GM23338 (cell line): Measurements from ENCODE around the gene TMPRSS3. TPM values are rescaled to one million over a fixed set of nuclear protein-coding genes. Genes with fewer than 3 reads are reported as not detected.

ENCODE experiments used
- ATAC-seq: fragments of 200-7000 bp; cut with Tn5 transposase; 3 replicates; pipeline ENCODE4 v1.9.1; 2020
- DNase-seq: peaks from one replicate; pipeline ENCODE4 v3.0.0-alpha.2; 2015; ENCODE audit warnings: low spot score
- H2AFZ ChIP-seq: fragments of 200-600 bp; sonication (generic); 2 replicates; pipeline ENCODE4 v1.8.0; 2016; ENCODE audit warnings: antibody characterized with exemption, mild to moderate bottlenecking, moderate library complexity
- H3F3A ChIP-seq: fragments of 200-600 bp; sonication (generic); replicated peaks from 2 replicates; pipeline ENCODE4 v1.8.0; 2017; ENCODE audit warnings: antibody characterized with exemption, mixed run types, low read depth
- H3K27ac ChIP-seq: fragments of 200-600 bp; sonication (generic); 2 replicates; pipeline ENCODE4 v1.6.1; 2016; ENCODE audit warnings: low read depth
- H3K27me3 ChIP-seq: fragments of 200-600 bp; sonication (generic); 2 replicates; pipeline ENCODE4 v1.8.0; 2016; ENCODE audit warnings: mild to moderate bottlenecking, mixed run types, moderate library complexity; ENCODE audit not compliant: insufficient read depth
- H3K36me3 ChIP-seq: fragments of 200-600 bp; sonication (generic); 2 replicates; pipeline ENCODE4 v1.8.0; 2016; ENCODE audit warnings: mild to moderate bottlenecking; ENCODE audit not compliant: insufficient read depth
- H3K4me1 ChIP-seq: fragments of 200-600 bp; sonication (generic); 2 replicates; pipeline ENCODE4 v1.8.0; 2016; ENCODE audit warnings: mild to moderate bottlenecking, moderate library complexity; ENCODE audit not compliant: insufficient read depth
- H3K4me2 ChIP-seq: fragments of 200-600 bp; sonication (generic); 2 replicates; pipeline ENCODE4 v1.7.1; 2017; ENCODE audit warnings: mixed run types
- H3K4me3 ChIP-seq: fragments of 200-600 bp; sonication (generic); 2 replicates; pipeline ENCODE4 v1.6.1; 2016; ENCODE audit warnings: mixed run types
- H3K79me2 ChIP-seq: fragments of 200-600 bp; sonication (generic); replicated peaks from 2 replicates; pipeline ENCODE4 v1.8.0; 2017; ENCODE audit warnings: mild to moderate bottlenecking; ENCODE audit not compliant: insufficient read depth
- H3K9me2 ChIP-seq: fragments of 200-600 bp; sonication (generic); 2 replicates; pipeline ENCODE4 v1.8.0; 2017; ENCODE audit not compliant: insufficient read depth
- H4K20me1 ChIP-seq: fragments of 200-600 bp; sonication (generic); replicated peaks from 2 replicates; pipeline ENCODE4 v1.8.0; 2017; ENCODE audit warnings: mild to moderate bottlenecking; ENCODE audit not compliant: insufficient read depth
- H3K27ac Mint-ChIP-seq: 2 replicates; pipeline ENCODE4 v1.8.0; 2020; ENCODE audit warnings: inconsistent platforms, mild to moderate bottlenecking, moderate library complexity, mixed read lengths
- H3K27me3 Mint-ChIP-seq: 3 replicates; pipeline ENCODE4 v1.8.0; 2022; ENCODE audit warnings: low read depth, mild to moderate bottlenecking, moderate library complexity, mixed read lengths, inconsistent platforms; ENCODE audit not compliant: insufficient read depth, poor library complexity
- H3K36me3 Mint-ChIP-seq: 3 replicates; pipeline ENCODE4 v1.8.0; 2021; ENCODE audit warnings: low read depth, mild to moderate bottlenecking, inconsistent platforms, moderate library complexity, mixed read lengths
- H3K4me1 Mint-ChIP-seq: 3 replicates; pipeline ENCODE4 v1.8.0; 2020; ENCODE audit warnings: mild to moderate bottlenecking, inconsistent platforms, mixed read lengths
- H3K4me3 Mint-ChIP-seq: 3 replicates; pipeline ENCODE4 v1.8.0; 2021; ENCODE audit warnings: moderate library complexity, mild to moderate bottlenecking, inconsistent platforms, mixed read lengths
- H3K9me3 Mint-ChIP-seq: 3 replicates; pipeline ENCODE4 v1.8.0; 2020; ENCODE audit warnings: moderate library complexity, mild to moderate bottlenecking, inconsistent platforms, mixed read lengths
- CREB1 ChIP-seq: fragments of 250-450 bp; sonication (Bioruptor Pico); IDR thresholded peaks from 2 replicates; pipeline ENCODE4 v1.5.0; 2020; ENCODE audit warnings: low read depth, mild to moderate bottlenecking, moderate library complexity
- EZH2 ChIP-seq: fragments of 200-600 bp; sonication (generic); IDR thresholded peaks from one replicate; pipeline ENCODE4 v1.8.0; 2017; ENCODE audit warnings: antibody characterized with exemption, mild to moderate bottlenecking, low read depth; ENCODE audit not compliant: unreplicated experiment
- NANOG ChIP-seq: IDR thresholded peaks from 2 replicates; pipeline ENCODE4 v1.6.1; 2016; ENCODE audit warnings: antibody characterized with exemption, borderline replicate concordance
- ZNF114 ChIP-seq: fragments of 250-450 bp; sonication (Bioruptor Pico); IDR thresholded peaks from 2 replicates; pipeline ENCODE4 v1.5.0; 2020; ENCODE audit warnings: mild to moderate bottlenecking, moderate library complexity
- polyA plus RNA-seq: library from polyadenylated mRNA; unstranded; fragments of >200 nt; fragmentation: Nextera tagmentation; extraction: Ambion mirVana; gene quantifications from 2 replicates; pipeline ENCODE4 v1.2.1, GENCODE V29; 2016
- total RNA-seq: library from RNA; depleted of rRNA; stranded (reverse); fragments of >200 nt; shearing (Covaris generic); gene quantifications from 2 replicates; pipeline ENCODE4 v1.2.3, GENCODE V29; 2014
- TF ChIP-seq, protein P1 (sequence below), 2 experiments: fragments of 200-600 bp in 1 of 2; sonication (generic) in 1 of 2; conservative IDR thresholded peaks; 2 replicates each; pipeline versions ENCODE4 v1.5.1 to v1.6.1; 2016 to 2017; ENCODE audit warnings: antibody characterized with exemption in 2 of 2, low read depth in 2 of 2, mild to moderate bottlenecking in 2 of 2, moderate library complexity in 1 of 2
- TF ChIP-seq, protein P2 (sequence below): fragments of 250-450 bp; sonication (Bioruptor Pico); IDR thresholded peaks from 2 replicates; pipeline ENCODE4 v1.5.0; 2020; ENCODE audit warnings: mild to moderate bottlenecking, moderate library complexity

TMPRSS3 gene
- total and polyA plus RNA-seq, 2 experiments from 2014 or later = 0.17 TPM; not detected in 1

DNA sequence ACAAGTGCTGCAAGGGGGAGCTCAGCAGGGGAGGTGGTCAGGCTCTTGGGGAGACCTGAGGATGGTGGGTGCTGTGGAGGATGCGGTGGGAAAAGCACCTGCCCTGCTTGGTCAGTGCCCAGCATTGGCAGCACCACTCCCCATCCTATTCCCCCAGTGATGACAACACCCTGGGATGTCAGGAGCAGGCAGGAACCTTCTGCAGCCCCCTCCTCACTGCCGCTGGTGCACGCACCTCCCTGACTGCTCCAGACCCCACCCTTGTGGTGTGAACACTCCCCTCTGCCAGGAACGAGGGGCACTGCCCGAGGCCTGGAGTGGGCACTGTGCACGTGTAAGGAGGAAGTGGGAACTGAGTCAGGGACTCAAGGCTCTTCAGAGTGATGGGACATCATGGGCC is 12.5 kb downstream of the TMPRSS3 start (continued):
- no peak for TF ChIP-seq EZH2
- TF ChIP-seq, protein P1, sequence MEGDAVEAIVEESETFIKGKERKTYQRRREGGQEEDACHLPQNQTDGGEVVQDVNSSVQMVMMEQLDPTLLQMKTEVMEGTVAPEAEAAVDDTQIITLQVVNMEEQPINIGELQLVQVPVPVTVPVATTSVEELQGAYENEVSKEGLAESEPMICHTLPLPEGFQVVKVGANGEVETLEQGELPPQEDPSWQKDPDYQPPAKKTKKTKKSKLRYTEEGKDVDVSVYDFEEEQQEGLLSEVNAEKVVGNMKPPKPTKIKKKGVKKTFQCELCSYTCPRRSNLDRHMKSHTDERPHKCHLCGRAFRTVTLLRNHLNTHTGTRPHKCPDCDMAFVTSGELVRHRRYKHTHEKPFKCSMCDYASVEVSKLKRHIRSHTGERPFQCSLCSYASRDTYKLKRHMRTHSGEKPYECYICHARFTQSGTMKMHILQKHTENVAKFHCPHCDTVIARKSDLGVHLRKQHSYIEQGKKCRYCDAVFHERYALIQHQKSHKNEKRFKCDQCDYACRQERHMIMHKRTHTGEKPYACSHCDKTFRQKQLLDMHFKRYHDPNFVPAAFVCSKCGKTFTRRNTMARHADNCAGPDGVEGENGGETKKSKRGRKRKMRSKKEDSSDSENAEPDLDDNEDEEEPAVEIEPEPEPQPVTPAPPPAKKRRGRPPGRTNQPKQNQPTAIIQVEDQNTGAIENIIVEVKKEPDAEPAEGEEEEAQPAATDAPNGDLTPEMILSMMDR (conservative IDR thresholded peaks at IDR 0.05; ENCODE audit: low read depth in 2 of 2) = no peak

DNA sequence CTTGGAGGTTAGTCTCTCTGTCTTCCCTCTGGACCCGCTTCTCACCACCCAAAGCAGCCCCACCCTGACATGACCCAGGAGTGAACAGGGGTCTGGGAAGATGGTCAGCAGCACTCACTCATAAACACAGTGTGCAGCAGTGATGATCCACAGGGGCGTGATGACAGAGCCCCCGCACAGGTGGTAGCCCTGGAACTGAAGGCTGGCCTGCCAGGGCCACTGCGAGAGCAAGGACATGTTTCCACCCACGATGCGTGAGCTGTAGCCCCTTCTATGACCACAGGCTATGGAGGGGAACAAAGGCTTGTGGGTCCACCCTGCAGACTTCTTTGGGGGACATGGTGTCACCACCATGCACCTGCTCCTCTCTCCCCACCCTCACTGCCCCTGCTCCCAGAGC is 12.9 kb downstream of the TMPRSS3 start:
- Histone ChIP-seq H3K27ac (no peak overlapping the region), H3K4me1 (no peaks in the 10 kb centered on the region), H3K36me3 (no peaks in the 10 kb centered on the region), H3K27me3 (no peaks in the 10 kb centered on the region), H3F3A (no peaks in the 10 kb centered on the region), H3K4me3 (no peak overlapping the region), H3K9me2 (no peaks in the 10 kb centered on the region), H4K20me1 (no peaks in the 10 kb centered on the region), H3K4me2 (no peak overlapping the region), H2AFZ (no peak overlapping the region), H3K79me2 (no peaks in the 10 kb centered on the region)
- ATAC-seq (no peak), DNase-seq (no peak)
- H3K9me3 Mint-ChIP-seq = peaks cover 20% of the 10 kb centered on the region
- peaks cover 15% of the 10 kb centered on the region for H3K4me1 Mint-ChIP-seq
- TF ChIP-seq EZH2 (no peak), ZNF114 (no peak), CREB1 (CRISPR knock-in tag) (no peak), NANOG (no peak)
- TF ChIP-seq, protein P1 (conservative IDR thresholded peaks at IDR 0.05; ENCODE audit: low read depth in 2 of 2) = no peak
- TF ChIP-seq, protein P2, sequence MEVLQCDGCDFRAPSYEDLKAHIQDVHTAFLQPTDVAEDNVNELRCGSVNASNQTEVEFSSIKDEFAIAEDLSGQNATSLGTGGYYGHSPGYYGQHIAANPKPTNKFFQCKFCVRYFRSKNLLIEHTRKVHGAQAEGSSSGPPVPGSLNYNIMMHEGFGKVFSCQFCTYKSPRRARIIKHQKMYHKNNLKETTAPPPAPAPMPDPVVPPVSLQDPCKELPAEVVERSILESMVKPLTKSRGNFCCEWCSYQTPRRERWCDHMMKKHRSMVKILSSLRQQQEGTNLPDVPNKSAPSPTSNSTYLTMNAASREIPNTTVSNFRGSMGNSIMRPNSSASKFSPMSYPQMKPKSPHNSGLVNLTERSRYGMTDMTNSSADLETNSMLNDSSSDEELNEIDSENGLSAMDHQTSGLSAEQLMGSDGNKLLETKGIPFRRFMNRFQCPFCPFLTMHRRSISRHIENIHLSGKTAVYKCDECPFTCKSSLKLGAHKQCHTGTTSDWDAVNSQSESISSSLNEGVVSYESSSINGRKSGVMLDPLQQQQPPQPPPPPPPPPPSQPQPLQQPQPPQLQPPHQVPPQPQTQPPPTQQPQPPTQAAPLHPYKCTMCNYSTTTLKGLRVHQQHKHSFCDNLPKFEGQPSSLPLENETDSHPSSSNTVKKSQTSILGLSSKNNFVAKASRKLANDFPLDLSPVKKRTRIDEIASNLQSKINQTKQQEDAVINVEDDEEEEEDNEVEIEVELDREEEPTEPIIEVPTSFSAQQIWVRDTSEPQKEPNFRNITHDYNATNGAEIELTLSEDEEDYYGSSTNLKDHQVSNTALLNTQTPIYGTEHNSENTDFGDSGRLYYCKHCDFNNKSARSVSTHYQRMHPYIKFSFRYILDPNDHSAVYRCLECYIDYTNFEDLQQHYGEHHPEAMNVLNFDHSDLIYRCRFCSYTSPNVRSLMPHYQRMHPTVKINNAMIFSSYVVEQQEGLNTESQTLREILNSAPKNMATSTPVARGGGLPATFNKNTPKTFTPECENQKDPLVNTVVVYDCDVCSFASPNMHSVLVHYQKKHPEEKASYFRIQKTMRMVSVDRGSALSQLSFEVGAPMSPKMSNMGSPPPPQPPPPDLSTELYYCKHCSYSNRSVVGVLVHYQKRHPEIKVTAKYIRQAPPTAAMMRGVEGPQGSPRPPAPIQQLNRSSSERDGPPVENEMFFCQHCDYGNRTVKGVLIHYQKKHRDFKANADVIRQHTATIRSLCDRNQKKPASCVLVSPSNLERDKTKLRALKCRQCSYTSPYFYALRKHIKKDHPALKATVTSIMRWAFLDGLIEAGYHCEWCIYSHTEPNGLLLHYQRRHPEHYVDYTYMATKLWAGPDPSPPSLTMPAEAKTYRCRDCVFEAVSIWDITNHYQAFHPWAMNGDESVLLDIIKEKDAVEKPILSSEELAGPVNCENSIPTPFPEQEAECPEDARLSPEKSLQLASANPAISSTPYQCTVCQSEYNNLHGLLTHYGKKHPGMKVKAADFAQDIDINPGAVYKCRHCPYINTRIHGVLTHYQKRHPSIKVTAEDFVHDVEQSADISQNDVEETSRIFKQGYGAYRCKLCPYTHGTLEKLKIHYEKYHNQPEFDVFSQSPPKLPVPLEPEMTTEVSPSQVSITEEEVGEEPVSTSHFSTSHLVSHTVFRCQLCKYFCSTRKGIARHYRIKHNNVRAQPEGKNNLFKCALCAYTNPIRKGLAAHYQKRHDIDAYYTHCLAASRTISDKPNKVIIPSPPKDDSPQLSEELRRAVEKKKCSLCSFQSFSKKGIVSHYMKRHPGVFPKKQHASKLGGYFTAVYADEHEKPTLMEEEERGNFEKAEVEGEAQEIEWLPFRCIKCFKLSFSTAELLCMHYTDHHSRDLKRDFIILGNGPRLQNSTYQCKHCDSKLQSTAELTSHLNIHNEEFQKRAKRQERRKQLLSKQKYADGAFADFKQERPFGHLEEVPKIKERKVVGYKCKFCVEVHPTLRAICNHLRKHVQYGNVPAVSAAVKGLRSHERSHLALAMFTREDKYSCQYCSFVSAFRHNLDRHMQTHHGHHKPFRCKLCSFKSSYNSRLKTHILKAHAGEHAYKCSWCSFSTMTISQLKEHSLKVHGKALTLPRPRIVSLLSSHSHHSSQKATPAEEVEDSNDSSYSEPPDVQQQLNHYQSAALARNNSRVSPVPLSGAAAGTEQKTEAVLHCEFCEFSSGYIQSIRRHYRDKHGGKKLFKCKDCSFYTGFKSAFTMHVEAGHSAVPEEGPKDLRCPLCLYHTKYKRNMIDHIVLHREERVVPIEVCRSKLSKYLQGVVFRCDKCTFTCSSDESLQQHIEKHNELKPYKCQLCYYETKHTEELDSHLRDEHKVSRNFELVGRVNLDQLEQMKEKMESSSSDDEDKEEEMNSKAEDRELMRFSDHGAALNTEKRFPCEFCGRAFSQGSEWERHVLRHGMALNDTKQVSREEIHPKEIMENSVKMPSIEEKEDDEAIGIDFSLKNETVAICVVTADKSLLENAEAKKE (CRISPR knock-in tag) = no peak
- H3K36me3 Mint-ChIP-seq = peaks cover 6% of the 10 kb centered on the region
- H3K27ac Mint-ChIP-seq = no peak overlapping the region
- H3K27me3 Mint-ChIP-seq = peaks cover 2% of the 10 kb centered on the region
- H3K4me3 Mint-ChIP-seq = no peak overlapping the region
